DMS53 treated with DMSO at 0.1 percent for 48 hours (cell line): ENCODE data around the gene DIP2C.
"Not testable (repeated sequence)": the region's sequence is repeated elsewhere in the genome, so short reads cannot be mapped to it uniquely, and the experiment has no call there.

ENCODE experiments used
- DNase-seq: peaks from one replicate; lab custom pipeline; 2025; ENCODE audit not compliant: unreplicated experiment; lab: John Stamatoyannopoulos, UW

DIP2C gene

DNA sequence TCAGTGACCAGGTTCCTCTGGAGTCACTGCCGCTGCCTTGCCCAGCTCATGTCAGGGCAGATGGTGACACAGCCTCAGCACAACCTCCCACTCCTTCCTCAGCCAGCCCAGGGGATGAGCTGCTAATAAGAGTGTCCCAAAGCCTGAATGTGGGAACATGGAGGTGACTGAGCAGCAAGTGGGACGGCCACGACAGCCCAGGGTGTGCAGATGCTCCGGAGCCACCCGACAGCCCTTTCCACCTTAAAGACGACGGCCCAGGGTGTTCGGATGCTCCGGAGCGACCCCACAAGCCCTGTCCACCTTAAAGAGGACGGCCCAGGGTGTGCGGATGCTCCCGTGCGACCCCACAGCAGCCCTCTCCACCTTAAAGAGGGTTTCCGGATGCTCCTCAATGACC is 89.2 kb downstream of the DIP2C start:
- no peak for DNase-seq

DNA sequence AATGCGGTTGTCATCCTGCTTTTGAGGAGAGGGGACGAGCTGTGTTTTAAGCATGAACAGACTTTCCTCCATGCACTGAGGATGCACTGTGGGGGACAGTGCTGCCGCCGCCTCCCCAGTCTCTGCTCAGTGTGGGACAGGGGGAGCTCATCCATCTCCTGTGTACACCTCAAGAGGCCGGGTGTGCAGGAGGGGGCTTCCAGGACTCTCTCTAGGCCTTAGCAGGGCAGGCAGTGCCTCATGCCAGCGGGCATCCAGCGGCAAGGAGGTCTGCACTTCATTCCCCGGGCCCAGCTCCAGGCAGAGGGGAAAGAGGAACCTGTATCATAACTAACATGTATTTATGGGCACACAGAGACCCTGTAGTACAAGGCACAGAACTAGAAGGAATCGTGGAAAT is 89.7 kb downstream of the DIP2C start:
- DNase-seq = no peak

DNA sequence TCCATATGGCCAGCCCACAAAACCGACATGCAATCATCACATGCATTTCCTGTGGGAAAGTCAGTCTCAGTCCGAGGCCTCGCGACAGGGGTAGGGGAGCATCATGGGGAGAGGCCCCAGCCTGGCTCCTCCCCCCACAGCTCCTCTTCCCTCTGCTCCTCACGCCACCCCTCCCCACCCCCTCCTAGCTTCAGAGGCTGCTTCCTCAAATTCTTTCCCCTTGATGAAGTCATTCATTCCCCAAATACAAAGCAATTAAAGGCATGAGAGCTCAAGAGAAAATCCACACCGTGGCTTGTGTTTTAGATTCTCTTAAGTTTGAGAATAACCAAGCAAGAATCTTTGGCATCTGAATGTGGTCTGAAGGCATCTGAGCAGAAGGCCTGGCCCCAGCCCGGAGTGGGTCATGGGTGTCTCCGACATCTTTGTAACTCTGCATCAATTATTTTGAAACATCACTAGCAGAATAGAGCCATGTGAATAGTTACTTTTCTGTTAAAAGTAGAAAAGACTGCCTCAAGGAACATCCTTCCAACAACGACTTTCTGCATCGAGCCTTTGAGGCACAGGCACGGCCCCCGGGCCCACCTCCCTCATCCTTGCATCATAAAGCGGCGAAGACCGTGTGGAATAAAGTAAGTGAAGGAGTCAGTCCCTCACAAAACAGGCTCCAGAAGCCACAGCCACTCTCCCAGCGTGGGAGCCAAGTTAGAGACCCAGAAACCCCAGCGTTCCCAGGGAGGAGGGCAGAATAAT is 90.9 kb downstream of the DIP2C start:
- DNase-seq = no peak

DNA sequence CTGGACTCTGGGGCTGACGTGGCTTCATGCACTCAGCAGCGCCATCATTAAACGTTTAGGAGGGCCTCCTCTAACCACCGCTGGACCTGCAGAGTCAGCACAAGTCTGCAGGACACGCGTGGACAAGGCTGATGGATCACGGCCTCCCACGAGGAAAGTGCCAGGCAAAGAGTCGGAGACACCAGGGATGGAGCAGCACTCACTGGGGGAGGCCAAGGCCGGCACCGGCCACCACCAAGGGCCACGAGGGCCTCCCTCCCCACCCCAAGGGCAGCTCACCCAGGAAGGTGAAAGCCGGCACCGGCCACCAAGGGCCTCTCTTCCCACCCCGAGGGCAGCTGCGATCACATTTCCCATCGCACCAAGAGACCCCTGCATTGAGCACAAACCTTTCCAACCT is 91.5 kb downstream of the DIP2C start:
- DNase-seq = no peak

DNA sequence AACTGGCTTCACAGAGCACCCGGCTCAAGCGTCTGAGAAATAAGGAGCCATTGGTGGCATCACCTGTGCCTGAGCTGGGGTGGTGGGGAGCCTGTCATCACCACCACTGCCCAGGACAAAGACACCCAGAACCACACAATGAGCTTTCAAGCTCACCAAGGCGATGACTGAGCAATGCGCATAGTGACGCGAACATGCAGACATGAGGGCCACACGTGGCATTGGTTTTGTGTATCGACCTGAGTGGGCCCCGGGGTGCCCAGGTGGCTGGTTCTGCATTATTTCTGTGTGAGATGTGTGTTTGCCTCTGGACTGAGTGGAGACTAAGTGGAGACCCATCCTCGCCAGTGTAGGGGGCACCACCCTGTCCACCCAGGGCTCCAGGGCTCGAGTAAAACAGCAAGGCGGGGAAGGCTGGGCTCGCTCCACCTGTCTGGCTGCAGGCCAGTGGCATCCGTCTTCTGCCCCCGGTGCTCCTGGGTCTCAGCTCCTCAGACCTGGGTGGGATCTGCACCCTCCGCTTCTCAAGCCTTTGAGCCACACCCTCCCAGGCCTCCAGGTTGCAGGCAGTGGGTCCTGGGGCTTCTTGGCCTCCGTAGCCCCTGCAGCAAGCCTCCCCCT is 92.6 kb downstream of the DIP2C start:
- no peak for DNase-seq

DNA sequence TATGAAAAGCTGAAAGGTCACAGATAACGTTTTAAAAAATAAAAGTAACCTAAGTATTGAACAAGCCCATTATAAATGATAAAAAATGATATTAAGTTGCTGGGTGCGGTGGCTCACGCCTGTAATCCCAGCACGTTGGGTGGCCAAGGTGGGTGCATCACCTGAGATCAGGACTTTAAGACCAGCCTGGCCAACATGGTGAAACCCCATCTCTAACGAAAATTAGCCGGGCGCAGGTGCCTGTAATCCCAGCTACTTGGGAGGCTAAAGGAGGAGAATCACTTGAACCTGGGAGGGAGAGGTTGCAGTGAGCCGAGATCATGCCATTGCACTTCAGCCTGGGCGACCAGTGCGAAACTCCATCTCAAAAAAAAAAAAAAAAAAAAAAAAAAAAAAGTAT is 93.3 kb downstream of the DIP2C start:
- not testable (repeated sequence) for DNase-seq

DNA sequence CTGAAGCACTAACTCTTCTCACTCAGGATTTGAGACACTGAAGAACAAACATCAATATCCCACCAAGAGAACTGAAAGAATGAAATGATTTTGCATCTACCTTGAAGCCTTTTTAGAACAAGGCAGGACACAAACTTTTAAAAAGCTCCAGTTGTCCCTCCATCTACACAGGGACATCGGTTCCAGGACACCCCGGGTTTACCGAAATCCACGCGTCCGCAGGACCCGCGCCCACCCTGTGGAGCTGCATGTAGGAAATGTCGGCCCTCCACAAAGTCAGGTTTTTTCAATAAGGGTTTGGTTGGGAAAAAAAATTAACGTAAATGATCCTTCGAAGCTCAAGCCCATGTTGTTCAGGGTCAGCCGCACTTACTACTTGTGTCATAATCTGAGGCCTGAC is 94.0 kb downstream of the DIP2C start:
- no peak for DNase-seq

DNA sequence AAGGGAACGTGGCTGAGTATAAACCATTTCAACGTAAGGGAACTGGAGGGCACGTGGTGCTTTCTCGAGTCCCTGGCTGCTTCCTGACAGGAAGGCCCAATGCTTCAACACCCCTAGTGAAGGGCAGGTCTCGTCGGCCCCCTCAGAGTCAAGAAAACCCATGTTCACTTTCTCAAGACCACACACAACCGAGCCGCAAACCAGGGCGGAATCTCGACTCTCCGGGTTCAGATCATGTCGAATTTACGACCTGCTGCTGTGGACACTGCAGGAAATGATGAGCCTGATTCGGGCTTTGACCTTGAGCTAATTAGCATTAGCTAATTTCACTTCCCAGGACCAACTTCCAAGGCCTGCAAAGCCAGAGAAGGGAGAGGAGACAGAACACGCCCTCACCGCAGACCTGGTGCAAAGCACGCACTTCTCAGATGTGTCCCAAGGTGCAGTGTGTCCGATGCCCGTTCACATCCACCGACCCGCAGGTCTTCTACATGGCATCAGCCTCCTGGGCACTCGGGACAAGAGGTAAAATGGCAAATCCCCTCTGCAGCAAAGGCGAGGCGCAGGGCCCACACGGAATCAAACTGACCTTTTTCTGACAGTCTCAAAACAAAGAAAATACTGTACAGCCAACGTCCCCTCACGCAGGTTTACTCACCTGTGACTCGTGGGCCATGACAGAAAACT is 94.7 kb downstream of the DIP2C start:
- no peak for DNase-seq

DNA sequence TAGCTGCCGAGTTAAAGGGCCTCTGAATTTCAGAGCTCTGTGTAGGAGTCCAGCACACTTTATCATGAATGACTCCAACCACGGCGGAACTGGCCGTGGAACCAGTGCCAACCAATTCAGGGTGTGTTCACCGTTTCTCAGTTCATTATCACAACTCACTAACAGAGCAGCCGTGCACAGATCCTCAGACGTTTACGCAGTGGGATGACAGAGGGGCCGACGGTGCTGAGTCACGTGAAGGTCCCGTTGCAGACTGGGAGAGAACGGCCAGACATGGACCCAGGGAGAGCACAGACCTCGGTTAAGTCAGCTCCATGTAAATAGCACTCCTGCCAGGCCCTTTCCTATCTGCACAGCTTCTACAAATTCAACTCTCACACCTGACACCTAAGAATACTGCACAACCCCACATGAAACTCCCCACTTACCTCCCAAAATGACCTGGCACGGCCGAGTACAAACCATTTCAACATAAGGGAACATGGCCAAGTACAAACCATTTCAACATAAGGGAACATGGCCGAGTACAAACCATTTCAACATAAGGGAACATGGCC is 95.5 kb downstream of the DIP2C start:
- no peak for DNase-seq

DNA sequence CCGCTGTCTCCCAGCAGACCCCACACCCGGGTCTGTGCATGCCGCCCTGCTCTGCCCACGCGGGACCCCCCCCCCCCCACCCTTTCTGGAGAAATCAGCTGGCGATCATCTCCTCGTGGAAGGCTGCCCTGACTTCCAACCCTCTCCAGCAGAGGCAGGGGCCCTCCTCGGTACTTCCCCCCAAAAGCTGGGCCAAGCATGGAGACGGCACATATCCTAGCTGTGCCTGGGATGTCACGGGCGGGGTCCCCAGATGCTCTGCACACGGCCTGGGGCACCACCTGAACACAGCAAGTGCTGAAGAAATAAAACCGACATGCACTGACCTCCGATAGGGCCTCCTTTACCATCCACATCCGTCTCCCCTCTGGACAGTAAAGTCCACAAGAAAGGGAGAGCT is 96.0 kb downstream of the DIP2C start:
- no peak for DNase-seq

DNA sequence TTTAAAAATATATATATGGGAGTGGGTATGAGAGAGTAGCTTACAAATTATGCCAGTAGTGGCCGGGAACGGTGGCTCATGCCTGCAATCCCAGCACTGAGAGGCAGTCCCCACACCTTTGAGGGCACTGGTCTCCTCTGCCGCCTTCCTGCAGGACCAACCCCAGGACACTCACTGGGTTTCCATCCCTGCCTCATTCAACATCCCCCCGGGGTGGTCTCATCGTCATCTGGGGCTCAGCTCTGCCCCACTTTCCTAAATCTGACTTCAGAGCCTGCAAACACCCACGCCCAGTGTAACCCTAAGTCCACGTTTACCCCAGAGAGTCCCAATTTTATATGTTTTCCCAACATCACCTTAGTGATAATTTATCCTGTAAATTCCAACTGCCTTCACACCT is 96.5 kb downstream of the DIP2C start:
- no peak for DNase-seq

DNA sequence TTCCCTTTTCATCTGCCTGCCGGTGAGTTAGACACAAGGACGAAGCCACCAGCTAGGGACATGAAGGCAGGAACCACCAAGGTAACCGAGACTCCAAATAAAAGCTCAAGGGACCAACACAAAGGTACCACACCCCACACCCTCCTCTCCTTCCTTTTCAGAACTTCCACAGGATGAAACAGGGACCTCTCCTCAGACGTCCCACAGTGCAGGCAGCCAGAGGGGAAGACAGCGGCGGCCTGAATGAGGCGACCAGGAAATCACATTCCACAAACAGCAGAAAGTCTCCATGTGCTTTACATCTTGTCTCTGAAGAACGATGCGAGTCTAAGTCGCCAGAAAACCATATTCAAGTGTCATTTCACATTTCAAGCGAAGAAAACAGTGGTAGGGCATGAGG is 97.8 kb downstream of the DIP2C start:
- DNase-seq = no peak

DNA sequence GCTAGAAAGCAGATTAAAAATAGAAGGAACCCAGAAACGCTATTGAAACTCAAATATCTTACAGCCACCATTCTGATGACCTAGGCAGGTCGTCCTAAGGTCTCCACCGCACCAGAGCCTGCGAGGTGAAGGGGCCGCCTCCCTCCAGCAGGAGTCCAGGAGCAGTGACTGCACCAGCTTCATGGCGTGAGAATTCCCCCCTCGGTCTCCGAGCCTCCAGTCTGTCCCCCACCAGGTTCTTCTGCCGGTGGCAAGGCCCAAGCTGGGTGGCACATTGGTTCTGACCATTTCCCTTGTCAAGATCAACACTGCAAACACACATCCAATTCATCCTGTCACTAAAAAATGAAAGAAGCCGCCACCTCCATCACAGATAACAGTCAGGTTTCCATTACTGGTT is 98.7 kb downstream of the DIP2C start:
- no peak for DNase-seq

DNA sequence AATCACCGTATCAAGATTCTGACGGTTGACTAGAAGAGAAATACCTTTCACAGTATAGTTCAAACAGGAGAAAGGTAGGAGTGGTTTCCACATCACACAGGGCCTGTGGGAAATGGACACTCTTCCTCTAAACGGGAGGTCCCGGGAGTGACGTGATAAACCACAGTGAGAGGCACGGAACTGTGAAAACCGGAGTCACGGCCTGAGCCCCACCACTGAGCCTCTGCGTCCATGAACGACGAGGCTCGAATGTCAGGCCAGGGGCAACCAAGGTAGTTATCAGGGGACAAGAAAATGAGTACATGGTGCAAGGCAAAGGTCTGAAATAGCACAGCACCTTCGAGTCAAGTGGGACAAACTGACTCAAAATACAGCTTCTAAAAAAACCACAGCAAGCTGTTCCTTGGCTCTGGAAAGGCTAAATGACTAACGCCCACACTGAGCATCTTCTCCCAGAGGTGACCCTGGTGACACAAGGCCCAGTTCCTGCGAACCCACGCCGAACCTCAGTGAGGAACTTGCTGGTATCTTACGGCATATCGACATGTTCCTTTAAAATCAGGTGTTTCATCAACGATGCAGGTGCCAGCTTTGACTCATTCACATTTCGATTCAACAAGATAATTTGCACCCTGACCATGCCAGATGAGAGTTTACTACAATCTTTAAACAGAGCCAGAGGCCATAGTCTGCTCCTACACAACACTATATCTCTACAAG is 99.3 kb downstream of the DIP2C start:
- DNase-seq = no peak

DNA sequence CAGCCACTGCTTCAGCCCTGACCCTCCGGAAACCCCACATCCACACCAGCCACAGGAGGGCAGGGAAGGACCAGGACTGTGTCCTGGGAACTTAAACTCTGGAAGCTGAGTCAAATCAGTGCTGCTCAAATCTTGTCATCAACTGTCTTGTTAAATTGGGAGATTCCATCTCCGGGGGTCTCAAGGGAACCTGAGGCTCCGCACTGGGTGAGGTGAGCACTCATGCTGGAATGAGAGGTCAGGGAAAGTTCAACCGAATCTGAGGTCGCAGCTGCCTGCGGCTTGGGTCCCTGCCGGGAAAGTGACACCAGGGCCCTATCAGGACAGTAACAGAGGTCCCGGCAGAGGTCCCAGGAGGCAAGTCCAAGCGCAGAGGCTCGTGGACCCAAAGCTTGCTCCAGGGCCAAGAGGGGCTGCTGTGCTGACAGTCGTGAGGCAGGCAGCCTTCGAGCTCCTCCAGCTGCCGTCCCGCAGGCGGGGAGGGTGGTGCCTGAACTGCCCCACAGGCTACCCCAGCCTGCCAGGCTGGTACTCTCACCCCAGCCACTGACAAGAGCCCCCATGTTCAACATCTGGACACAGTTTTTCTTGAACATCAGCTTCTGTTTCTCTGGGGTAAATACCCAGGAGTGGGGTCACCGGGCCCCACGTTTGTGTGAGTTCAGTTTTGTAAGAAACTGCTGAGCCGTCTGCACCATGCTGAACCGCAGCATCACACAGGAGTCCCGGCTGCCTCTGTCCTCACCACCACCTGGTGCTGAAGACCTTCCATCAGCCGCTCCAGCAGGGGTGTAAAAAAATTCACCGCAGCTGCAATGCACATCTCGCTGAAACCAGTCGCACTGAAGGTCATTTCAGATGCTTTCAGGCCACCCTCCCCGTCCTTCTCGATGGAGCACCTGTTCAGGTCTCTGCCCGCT is 101.0 kb downstream of the DIP2C start:
- DNase-seq = no peak

DNA sequence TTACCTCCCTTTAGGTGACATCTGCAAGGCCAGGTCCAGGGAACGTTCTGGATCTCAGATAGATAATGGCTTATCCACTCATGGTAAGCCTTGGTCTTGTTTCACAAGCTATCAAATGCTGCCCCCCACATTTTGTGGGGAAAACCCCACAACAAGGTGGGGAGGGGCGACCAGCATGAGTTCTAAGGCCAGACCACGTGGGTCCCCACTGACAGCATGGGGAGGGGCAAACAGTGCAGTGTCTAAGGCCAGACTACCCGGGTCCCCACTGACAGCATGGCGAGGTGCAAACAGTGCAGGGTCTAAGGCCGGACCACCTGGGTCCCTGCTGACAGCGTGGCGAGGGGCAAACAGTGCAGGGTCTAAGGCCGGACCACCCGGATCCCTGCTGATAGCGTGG is 102.8 kb downstream of the DIP2C start:
- DNase-seq = no peak

DNA sequence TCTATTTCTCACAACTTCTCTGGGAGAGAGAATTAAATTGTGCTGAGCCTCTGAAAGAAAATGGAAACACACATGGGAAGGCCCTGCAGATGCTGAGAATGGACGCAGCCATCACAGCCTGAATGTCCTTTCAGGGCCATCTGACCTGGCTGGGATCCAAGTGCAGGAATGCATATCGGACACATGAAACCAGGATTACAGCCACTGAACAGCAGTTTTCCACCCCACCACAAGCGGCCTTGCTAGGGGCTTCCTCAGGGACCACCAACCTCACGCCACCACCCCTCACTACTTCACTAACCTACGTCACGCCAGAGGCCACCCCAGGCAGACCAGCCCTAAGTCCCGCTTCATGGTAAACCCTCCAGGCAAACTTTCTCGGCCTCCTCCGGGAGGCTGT is 103.3 kb downstream of the DIP2C start:
- DNase-seq = no peak

DNA sequence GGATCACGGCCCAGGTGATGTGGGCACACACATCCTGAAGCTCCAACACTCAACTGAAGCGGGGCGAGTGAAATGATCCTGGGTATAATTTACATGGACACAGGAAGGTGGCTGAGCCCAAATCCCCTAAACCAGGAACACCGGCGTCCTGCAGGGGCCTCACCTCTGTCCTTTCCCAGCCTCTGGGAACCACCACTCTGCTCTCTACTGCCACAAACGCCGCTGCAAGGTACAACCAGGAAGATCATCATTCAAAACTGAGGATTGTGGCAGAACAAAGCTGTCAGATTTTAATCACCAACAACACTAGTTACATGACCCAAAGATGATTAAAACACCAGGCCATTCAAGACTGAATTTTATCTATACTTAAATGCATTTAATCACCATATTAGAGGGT is 104.0 kb downstream of the DIP2C start:
- DNase-seq = no peak

DNA sequence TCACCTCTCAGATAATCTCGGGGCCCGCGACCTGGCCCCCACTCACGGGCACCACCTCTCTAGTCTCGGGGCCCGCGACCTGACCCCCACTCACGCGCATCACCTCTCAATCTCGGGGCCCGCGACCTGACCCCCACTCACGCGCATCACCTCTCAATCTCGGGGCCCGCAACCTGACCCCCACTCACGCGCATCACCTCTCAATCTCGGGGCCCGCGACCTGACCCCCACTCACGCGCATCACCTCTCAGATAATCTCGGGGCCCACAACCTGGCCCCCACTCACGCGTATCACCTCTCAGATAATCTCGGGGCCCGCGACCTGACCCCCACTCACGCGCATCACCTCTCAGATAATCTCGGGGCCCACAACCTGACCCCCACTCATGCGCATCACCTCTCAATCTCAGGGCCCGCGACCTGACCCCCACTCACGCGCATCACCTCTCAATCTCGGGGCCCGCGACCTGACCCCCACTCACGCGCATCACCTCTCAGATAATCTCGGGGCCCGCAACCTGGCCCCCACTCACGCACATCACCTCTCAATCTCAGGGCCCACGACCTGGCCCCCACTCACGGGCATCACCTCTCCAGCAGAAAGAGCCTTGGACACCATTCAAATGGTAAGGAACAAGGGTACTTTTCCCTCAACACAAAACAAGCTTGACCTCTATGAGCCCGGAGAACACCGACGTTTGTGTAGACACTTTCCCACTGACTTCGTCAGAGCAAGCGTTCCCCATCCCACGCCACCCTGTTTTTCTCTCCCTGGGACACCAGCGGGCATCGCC is 104.8 kb downstream of the DIP2C start:
- not testable (repeated sequence) for DNase-seq

DNA sequence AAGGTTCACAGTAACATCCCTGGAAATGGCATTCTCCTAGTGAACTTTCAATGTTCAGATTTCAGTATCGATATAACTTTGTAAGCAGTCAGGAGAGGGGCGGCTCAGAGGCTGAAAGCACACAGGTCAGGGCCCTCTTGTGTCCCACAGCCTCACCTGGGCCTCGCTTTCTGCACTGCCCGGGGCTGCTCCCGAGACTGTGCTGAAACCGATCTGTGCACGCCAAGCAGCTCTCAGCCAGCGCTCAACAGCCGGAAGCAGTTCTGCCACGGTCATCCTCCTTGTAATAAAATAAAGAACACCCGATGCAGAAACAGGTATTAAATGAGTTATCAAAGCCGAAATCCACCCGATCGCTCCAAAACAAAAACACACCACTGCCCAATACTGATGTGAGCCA is 106.0 kb downstream of the DIP2C start:
- no peak for DNase-seq
